SK-MEL-5 (cell line): ENCODE measurements around the gene PKDCC. TPM values are rescaled to one million over a fixed set of nuclear protein-coding genes. Genes with fewer than 3 reads are reported as not detected.

ENCODE experiments used
- DNase-seq: peaks from one replicate; pipeline ENCODE4 v3.0.0-alpha.2; 2016; ENCODE audit warnings: low read depth, low spot score
- in situ Hi-C: cut with HindIII; loops from 2 replicates; pipeline ENCODE4 v1.10.0; 2016; ENCODE audit warnings: low sequenced_read_pairs, high pct_unique_total_duplicates, low pct_unique_long_range_greater_than_20kb
- total RNA-seq: library from RNA; depleted of rRNA; stranded (reverse); fragments of >200 nt; shearing (Covaris generic); gene quantifications from 2 replicates; pipeline ENCODE4 v1.2.3, GENCODE V29; 2014

Gene PKDCC
- total RNA-seq, 1 experiment from 2014 or later, result 15.1 TPM

- DNase-seq, result no peak
- in situ Hi-C loops, result no loop called here
Measured at GRCh38 chr2:42045352-42045751, 2.5 kb upstream of the PKDCC start.

- no peak for DNase-seq
- in situ Hi-C loops, result no loop called here
Measured at GRCh38 chr2:42045848-42046748, 1.7 kb upstream of the PKDCC start.

- peak; percentile 21 for DNase-seq
- in situ Hi-C loops, result no loop called here
Measured at GRCh38 chr2:42046819-42047487, 868 bp upstream of the PKDCC start.

- DNase-seq, result no peak
- in situ Hi-C loops, result no loop called here
Measured at GRCh38 chr2:42048299-42049220, 739 bp downstream of the PKDCC start.

- no peak for DNase-seq
- in situ Hi-C loops, result no loop called here
Measured at GRCh38 chr2:42049221-42050009, 1.6 kb downstream of the PKDCC start.

- DNase-seq, result no peak
- in situ Hi-C loops, result no loop called here
Measured at GRCh38 chr2:42050010-42050702, 2.3 kb downstream of the PKDCC start.

- no peak for DNase-seq
- in situ Hi-C loops, result no loop called here
Measured at GRCh38 chr2:42050703-42051542, 3.1 kb downstream of the PKDCC start.

GRCh38 chr2:42051543-42052235, 3.9 kb downstream of the PKDCC start:
- DNase-seq, result no peak
- in situ Hi-C loops, result no loop called here

- no peak for DNase-seq
- in situ Hi-C loops, result no loop called here
Measured at GRCh38 chr2:42052702-42053481, 5.1 kb downstream of the PKDCC start.

GRCh38 chr2:42053482-42053790, 5.6 kb downstream of the PKDCC start:
- DNase-seq, result no peak
- in situ Hi-C loops, result no loop called here

GRCh38 chr2:42053791-42054701, 6.2 kb downstream of the PKDCC start:
- DNase-seq, result no peak
- in situ Hi-C loops, result no loop called here

- in situ Hi-C loops, result no loop called here
Measured at GRCh38 chr2:42054714-42055430, 7.1 kb downstream of the PKDCC start.

More at GRCh38 chr2:42054714-42055430, 7.1 kb downstream of the PKDCC start:
- DNase-seq, result no peak
